Esophagus squamous epithelium (tissue), 5 donors: ENCODE results near the gene RBCK1. TPM values are rescaled to one million over a fixed set of nuclear protein-coding genes. Genes with fewer than 3 reads are reported as not detected.

Experiments
- DNase-seq: peaks from one replicate; lab custom pipeline; 2025; lab: John Stamatoyannopoulos, UW
- H3K27ac ChIP-seq, 4 donors: fragments of 200-600 bp; sonication (generic); one replicate each; pipeline ENCODE4 v1.5.1; 2016 to 2019; ENCODE audit warnings: mild to moderate bottlenecking in 1 of 4
- H3K27me3 ChIP-seq, 4 donors: fragments of 200-600 bp; sonication (generic); 1 replicate in 3 of 4; 2 replicates in 1 of 4; pipeline versions ENCODE4 v1.5.1 to v1.6.0; 2017 to 2021; ENCODE audit warnings: antibody characterized with exemption in 1 of 4
- H3K36me3 ChIP-seq, 3 donors: fragments of 200-600 bp; sonication (generic); one replicate each; pipeline ENCODE4 v1.5.1; 2016 to 2019
- H3K4me1 ChIP-seq, 3 donors: fragments of 200-600 bp; sonication (generic); one replicate each; pipeline ENCODE4 v1.5.1; 2017 to 2019
- H3K4me3 ChIP-seq, 4 donors: fragments of 200-600 bp; sonication (generic); 1 replicate in 3 of 4; 2 replicates in 1 of 4; pipeline ENCODE4 v1.5.1; 2016 to 2019; ENCODE audit warnings: mild to moderate bottlenecking in 2 of 4, moderate library complexity in 1 of 4
- H3K9me3 ChIP-seq, 3 donors: fragments of 200-600 bp; sonication (generic); one replicate each; pipeline ENCODE4 v1.5.1; 2016 to 2019
- CTCF ChIP-seq, 6 experiments: fragments of 450-650 bp in 4 of 6; fragments of 200-600 bp in 2 of 6; sonication (generic) in 2 of 6; IDR thresholded peaks; one replicate each; pipeline ENCODE4 v1.5.1; 2016 to 2019; ENCODE audit warnings: antibody characterized with exemption in 6 of 6, mild to moderate bottlenecking in 4 of 6, moderate library complexity in 4 of 6
- POLR2A ChIP-seq, 4 donors: fragments of 450-650 bp; IDR thresholded peaks; one replicate each; pipeline ENCODE4 v1.6.1; 2017; ENCODE audit warnings: antibody characterized with exemption in 4 of 4, mild to moderate bottlenecking in 4 of 4, moderate library complexity in 3 of 4
- WGBS, 2 donors: methylation state at CpG; one replicate each; pipeline ENCODE4 v1.1.5; 2018; 5-methylcytosine and 5-hydroxymethylcytosine counted together
- intact Hi-C: fragments of 100-400 bp; cut with DNase I; formaldehyde crosslinking; loops from one replicate; pipeline ENCODE4 v1.15.0; 2022
- total RNA-seq, 4 donors: library from RNA; depleted of rRNA; stranded (reverse); fragments of >200 nt; gene quantifications; one replicate each; pipeline ENCODE4 v1.1.0, GENCODE V29; 2016
- donor health status: DM: yes; HTN: yes; CAD: no.

The RBCK1 gene
- total RNA-seq, 4 donors from 2014 or later = 46.9 to 79.8 (median 63.2) TPM

DNA sequence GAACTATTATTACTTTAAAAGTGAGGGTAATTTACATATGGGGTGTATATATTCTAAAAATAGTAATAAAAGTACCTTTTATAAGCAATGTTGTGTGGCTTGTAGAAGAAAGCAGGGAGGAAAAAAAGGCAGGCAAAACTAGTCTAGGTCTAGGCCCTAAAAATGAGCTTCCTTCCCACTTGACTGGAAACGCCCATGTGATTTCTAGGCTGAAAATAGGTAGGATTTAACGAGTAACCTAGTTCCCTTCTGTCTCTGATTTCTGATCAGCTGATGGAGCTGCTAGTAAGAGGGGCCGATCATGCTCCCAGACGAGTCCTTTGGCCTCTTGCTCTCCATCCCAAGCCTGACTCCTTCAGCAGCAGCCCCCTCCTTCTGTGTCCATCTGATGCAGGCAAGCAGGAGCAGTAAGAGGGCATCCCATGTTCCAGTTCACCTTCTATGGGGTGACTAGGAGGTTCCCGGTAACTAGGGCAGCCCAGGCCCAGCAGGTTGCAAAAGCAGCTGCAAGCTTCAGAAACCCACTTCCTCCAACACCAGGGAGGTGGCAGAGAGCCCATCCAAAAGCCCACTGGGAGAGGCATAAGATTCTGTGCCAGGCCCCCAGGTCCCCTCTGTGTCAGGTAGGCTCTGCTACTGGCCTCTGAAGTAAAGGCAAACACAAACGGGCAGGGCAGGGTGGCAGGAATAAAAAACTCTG is 29.8 kb downstream of the RBCK1 start:
- intact Hi-C loops = no loop called here
- Histone ChIP-seq H3K9me3 (no peaks in the 10 kb centered on the region), H3K36me3 (peaks cover 20 to 90% (median 54%) of the 10 kb centered on the region in 3 donors), H3K27ac (peak overlapping the region in 1 of 4 donors; percentile 14), H3K27me3 (no peaks in the 10 kb centered on the region), H3K4me3 (no peak overlapping the region), H3K4me1 (peaks cover 0 to 44% (median 3%) of the 10 kb centered on the region in 3 donors)
- WGBS, 2 donors = 73 to 78% methylated on average over 4 to 5 of the region's 6 CpGs
- TF ChIP-seq POLR2A (IDR thresholded peaks at IDR 0.05) = no peak
- no peak for TF ChIP-seq CTCF (IDR thresholded peaks at IDR 0.05)
- DNase-seq = no peak

- TF ChIP-seq POLR2A (IDR thresholded peaks at IDR 0.05) = no peak
- no peak for TF ChIP-seq CTCF (IDR thresholded peaks at IDR 0.05)
- Histone ChIP-seq H3K27me3 (no peaks in the 10 kb centered on the region), H3K9me3 (no peaks in the 10 kb centered on the region), H3K27ac (peak overlapping the region in 2 of 4 donors; percentile 9 to 23), H3K4me3 (peak overlapping the region in 1 of 4 donors; percentile 1), H3K36me3 (peaks cover 20 to 95% (median 54%) of the 10 kb centered on the region in 3 donors), H3K4me1 (peaks cover 0 to 36% (median 3%) of the 10 kb centered on the region in 3 donors)
- DNase-seq = no peak
- WGBS, 2 donors = 49 to 66% methylated on average over 13 to 17 of the region's 18 CpGs
- intact Hi-C loops = no loop called here
These were observed 30.7 kb downstream of the RBCK1 start for GRCh38 chr20:438571-439469.

- intact Hi-C loops = no loop called here
- Histone ChIP-seq H3K4me1 (peaks cover 6 to 34% (median 9%) of the 10 kb centered on the region in 3 donors), H3K36me3 (peaks cover 20 to 100% (median 48%) of the 10 kb centered on the region in 3 donors), H3K27me3 (no peaks in the 10 kb centered on the region), H3K27ac (no peak overlapping the region), H3K9me3 (no peaks in the 10 kb centered on the region), H3K4me3 (no peak overlapping the region)
- TF ChIP-seq POLR2A (IDR thresholded peaks at IDR 0.05) = no peak
- no peak for TF ChIP-seq CTCF (IDR thresholded peaks at IDR 0.05)
- no peak for DNase-seq
- 50 to 89% methylated on average over 1 to 7 of the region's 7 CpGs for WGBS, 2 donors
These were observed 32.0 kb downstream of the RBCK1 start for GRCh38 chr20:440148-440547.

GRCh38 chr20:440636-441035 is 32.5 kb downstream of the RBCK1 start:
- 69 to 85% methylated on average over 13 of the region's 13 CpGs for WGBS, 2 donors
- no peak for TF ChIP-seq CTCF (IDR thresholded peaks at IDR 0.05)
- TF ChIP-seq POLR2A (IDR thresholded peaks at IDR 0.05) = no peak
- Histone ChIP-seq H3K36me3 (peaks cover 15 to 100% (median 43%) of the 10 kb centered on the region in 3 donors), H3K27ac (no peak overlapping the region), H3K9me3 (no peaks in the 10 kb centered on the region), H3K4me3 (no peak overlapping the region), H3K27me3 (no peaks in the 10 kb centered on the region), H3K4me1 (peaks cover 6 to 35% (median 9%) of the 10 kb centered on the region in 3 donors)
- DNase-seq = no peak
- intact Hi-C loops = no loop called here
